HepG2 (cell line): ENCODE results near the gene SLC41A1. TPM values are rescaled to one million over a fixed set of nuclear protein-coding genes. Genes with fewer than 3 reads are reported as not detected.

Experiments
- ATF2 ChIP-seq: sonication (generic); formaldehyde crosslinking; IDR thresholded peaks from 2 replicates; pipeline ENCODE4 v1.4.0; 2020; ENCODE audit warnings: missing genetic modification reagents
- ATF4 ChIP-seq, 2 experiments: fragments of 450-650 bp in 1 of 2; sonication (generic) in 1 of 2; formaldehyde crosslinking; IDR thresholded peaks; 2 replicates each; pipeline versions ENCODE4 v1.5.0 to v1.8.0; 2020 to 2022; ENCODE audit warnings: mild to moderate bottlenecking in 1 of 2, missing genetic modification reagents in 1 of 2
- BRCA1 ChIP-seq: sonication (generic); formaldehyde crosslinking; IDR thresholded peaks from 2 replicates; pipeline ENCODE4 v1.4.0; 2020; ENCODE audit warnings: missing genetic modification reagents
- CEBPG ChIP-seq: IDR thresholded peaks from 2 replicates; pipeline ENCODE4 v1.6.1; 2016
- EEA1 ChIP-seq: sonication (generic); formaldehyde crosslinking; IDR thresholded peaks from 2 replicates; pipeline ENCODE4 v1.5.1; 2020; ENCODE audit warnings: mild to moderate bottlenecking, missing genetic modification reagents, borderline replicate concordance
- HMGXB4 ChIP-seq, 2 experiments: sonication (generic) in 1 of 2; formaldehyde crosslinking in 1 of 2; IDR thresholded peaks; 2 replicates each; pipeline versions ENCODE4 v1.4.0 to v1.6.1; 2018 to 2020; ENCODE audit warnings: missing genetic modification reagents in 2 of 2, borderline replicate concordance in 1 of 2, low read depth in 1 of 2, mild to moderate bottlenecking in 1 of 2, missing biosample characterization in 1 of 2
- MXD4 ChIP-seq: IDR thresholded peaks from 2 replicates; pipeline ENCODE4 v1.6.1; 2016; ENCODE audit warnings: mild to moderate bottlenecking, missing biosample characterization, missing genetic modification reagents
- PHF8 ChIP-seq: sonication (generic); formaldehyde crosslinking; IDR thresholded peaks from 2 replicates; pipeline ENCODE4 v1.5.0; 2020; ENCODE audit warnings: missing genetic modification reagents
- RFX3 ChIP-seq: IDR thresholded peaks from 2 replicates; pipeline ENCODE4 v1.6.1; 2016; ENCODE audit warnings: missing biosample characterization, missing genetic modification reagents
- SKI ChIP-seq: fragments of 450-650 bp; IDR thresholded peaks from one replicate; pipeline ENCODE4 v1.6.1; 2018; ENCODE audit warnings: mild to moderate bottlenecking; ENCODE audit not compliant: partially characterized antibody
- SNAPC2 ChIP-seq: sonication (generic); formaldehyde crosslinking; IDR thresholded peaks from 2 replicates; pipeline ENCODE4 v1.8.1; 2022; ENCODE audit warnings: mild to moderate bottlenecking, missing genetic modification reagents
- TBX2 ChIP-seq: sonication (generic); formaldehyde crosslinking; IDR thresholded peaks from 2 replicates; pipeline ENCODE4 v1.5.0; 2020; ENCODE audit warnings: missing genetic modification reagents, mild to moderate bottlenecking, borderline replicate concordance
- THYN1 ChIP-seq: sonication (generic); formaldehyde crosslinking; IDR thresholded peaks from 2 replicates; pipeline ENCODE4 v1.8.1; 2023; ENCODE audit warnings: low read depth, mild to moderate bottlenecking, moderate library complexity, missing genetic modification reagents, borderline replicate concordance
- ZFP82 ChIP-seq: sonication (generic); formaldehyde crosslinking; IDR thresholded peaks from 2 replicates; pipeline ENCODE4 v1.5.1; 2020; ENCODE audit warnings: mild to moderate bottlenecking, missing genetic modification reagents, borderline replicate concordance
- ZNF230 ChIP-seq: sonication (generic); formaldehyde crosslinking; IDR thresholded peaks from 2 replicates; pipeline ENCODE4 v1.4.0; 2020; ENCODE audit warnings: mild to moderate bottlenecking, missing genetic modification reagents
- ZNF326 ChIP-seq: sonication (generic); formaldehyde crosslinking; IDR thresholded peaks from 2 replicates; pipeline ENCODE4 v1.4.0; 2020; ENCODE audit warnings: missing genetic modification reagents, borderline replicate concordance
- ZNF512B ChIP-seq: sonication (generic); formaldehyde crosslinking; IDR thresholded peaks from 2 replicates; pipeline ENCODE4 v1.5.1; 2020; ENCODE audit warnings: missing genetic modification reagents, mild to moderate bottlenecking, borderline replicate concordance
- ZNF577 ChIP-seq: sonication (generic); formaldehyde crosslinking; IDR thresholded peaks from 2 replicates; pipeline ENCODE4 v1.4.0; 2020; ENCODE audit warnings: mild to moderate bottlenecking, low read depth, missing genetic modification reagents, borderline replicate concordance
- ZNF75D ChIP-seq: sonication (generic); formaldehyde crosslinking; IDR thresholded peaks from 2 replicates; pipeline ENCODE4 v1.8.1; 2023; ENCODE audit warnings: missing genetic modification reagents, mild to moderate bottlenecking, borderline replicate concordance
- ZNF780A ChIP-seq: sonication (generic); formaldehyde crosslinking; IDR thresholded peaks from 2 replicates; pipeline ENCODE4 v1.8.0; 2022; ENCODE audit warnings: mild to moderate bottlenecking, missing genetic modification reagents, moderate library complexity
- ZNF883 ChIP-seq: sonication (generic); formaldehyde crosslinking; IDR thresholded peaks from 2 replicates; pipeline ENCODE4 v1.5.1; 2020; ENCODE audit warnings: mild to moderate bottlenecking, missing genetic modification reagents; ENCODE audit errors: not compliant biosample characterization
- polyA plus RNA-seq, 8 experiments: library from polyadenylated mRNA; depleted of rRNA in 3 of 8; stranded (reverse) in 7 of 8; unstranded in 1 of 8; fragments of >200 nt; fragmentation: Illumina TruSeq in 4 of 8; extraction: Trizol in 4 of 8; gene quantifications; 2 replicates each; pipeline versions ENCODE4 v1.2.1 to v1.2.3, GENCODE V29; 2011 to 2016; ENCODE audit warnings: low read depth in 4 of 8, missing spikeins in 1 of 8, mixed read lengths in 1 of 8; ENCODE audit not compliant: insufficient read depth in 1 of 8
- total RNA-seq, 5 experiments: library from RNA; depleted of rRNA; stranded (reverse); fragments of >200 nt; fragmentation: Illumina TruSeq; extraction: Trizol; gene quantifications; 2 replicates each; pipeline ENCODE4 v1.2.3, GENCODE V29; 2016; ENCODE audit warnings: low read depth in 1 of 5

The SLC41A1 gene
- total and polyA plus RNA-seq, 2 of the 13 experiments (the other 11 are each of a cell fraction or from before 2014, with no cell fraction given) = 2.2 to 4.6 TPM

- peak in 1 of 2 experiments; percentile 42; a peak in 1 of 4 replicates for TF ChIP-seq ATF4 (CRISPR knock-in tag; IDR thresholded peaks at IDR 0.05)
- TF ChIP-seq THYN1 (CRISPR knock-in tag) = no peak
- peak; percentile 69; the same call in 1 of the 2 replicates for TF ChIP-seq ATF2 (CRISPR knock-in tag)
- TF ChIP-seq HMGXB4 (CRISPR knock-in tag; IDR thresholded peaks at IDR 0.05; ENCODE audit: borderline replicate concordance in 1 of 2, low read depth in 1 of 2) = peak in 1 of 2 experiments; percentile 42; a peak in 1 of 4 replicates
- TF ChIP-seq RFX3 = no peak
- no peak for TF ChIP-seq EEA1 (CRISPR knock-in tag)
- no peak for TF ChIP-seq ZNF512B
- peak; percentile 26 for TF ChIP-seq SKI
- TF ChIP-seq ZNF780A (CRISPR knock-in tag) = no peak
- TF ChIP-seq TBX2 = peak; percentile 94
- TF ChIP-seq ZNF326 (CRISPR knock-in tag) = no peak
- TF ChIP-seq ZNF883 = no peak
- TF ChIP-seq CEBPG (CRISPR knock-in tag) = peak; percentile 18; the same call in 1 of the 2 replicates
- TF ChIP-seq SNAPC2 (CRISPR knock-in tag) = no peak; the same call in 1 of the 2 replicates
- TF ChIP-seq BRCA1 (CRISPR knock-in tag) = no peak
- TF ChIP-seq ZNF230 (CRISPR knock-in tag) = no peak
- peak; percentile 7; the same call in 1 of the 2 replicates for TF ChIP-seq PHF8 (CRISPR knock-in tag)
- no peak for TF ChIP-seq ZNF577 (CRISPR knock-in tag)
- no peak for TF ChIP-seq ZNF75D (CRISPR knock-in tag)
- peak; percentile 21; the same call in 1 of the 2 replicates for TF ChIP-seq MXD4 (CRISPR knock-in tag)
- 0 out of 2 replicates have a peak, but pooled peaks have one; percentile 85 for TF ChIP-seq ZFP82 (CRISPR knock-in tag)
Measured at GRCh38 chr1:205749234-205750137, 63.5 kb downstream of the SLC41A1 start (continued).
